ENCODE results near the gene PMM2.

Gene PMM2

DNA sequence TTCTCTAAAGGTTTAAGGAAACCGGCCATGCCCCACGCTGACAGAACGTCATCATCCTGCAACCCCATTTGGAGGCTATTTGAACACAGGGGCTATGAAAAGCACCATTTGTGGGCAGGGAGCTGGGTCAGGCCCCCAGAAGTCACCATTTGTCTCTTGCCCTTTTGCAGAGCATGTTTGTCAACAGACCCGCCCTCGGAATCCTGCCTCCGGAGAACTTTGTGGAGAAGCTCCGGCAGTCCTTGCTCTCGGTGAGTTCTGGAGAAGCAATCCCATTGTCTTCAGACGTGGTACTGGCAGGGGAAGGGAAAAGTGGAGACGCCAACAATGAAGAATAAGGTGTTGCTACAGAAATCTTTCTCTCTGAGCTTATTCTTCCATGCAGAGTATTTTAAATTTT, 33.7 kb upstream of the PMM2 start:
- H3K4me3 ChIP-seq (ENCODE audit: low read length): no peak overlapping the region
- H3K9me3 ChIP-seq (ENCODE audit: control insufficient read depth, low read depth, low read length): no peaks in the 10 kb centered on the region
- no peak overlapping the region for H3K9ac ChIP-seq (ENCODE audit: low read length)
- H3K4me1 ChIP-seq (ENCODE audit: control insufficient read depth, low read depth, low read length): peaks cover 8% of the 10 kb centered on the region
- no peak overlapping the region for H3K27ac ChIP-seq (ENCODE audit: low read length)
- H3K36me3 ChIP-seq (ENCODE audit: control insufficient read depth, low read depth, low read length): no peaks in the 10 kb centered on the region
- H3K27me3 ChIP-seq (ENCODE audit: control insufficient read depth, insufficient read depth, low read length): no peaks in the 10 kb centered on the region

DNA sequence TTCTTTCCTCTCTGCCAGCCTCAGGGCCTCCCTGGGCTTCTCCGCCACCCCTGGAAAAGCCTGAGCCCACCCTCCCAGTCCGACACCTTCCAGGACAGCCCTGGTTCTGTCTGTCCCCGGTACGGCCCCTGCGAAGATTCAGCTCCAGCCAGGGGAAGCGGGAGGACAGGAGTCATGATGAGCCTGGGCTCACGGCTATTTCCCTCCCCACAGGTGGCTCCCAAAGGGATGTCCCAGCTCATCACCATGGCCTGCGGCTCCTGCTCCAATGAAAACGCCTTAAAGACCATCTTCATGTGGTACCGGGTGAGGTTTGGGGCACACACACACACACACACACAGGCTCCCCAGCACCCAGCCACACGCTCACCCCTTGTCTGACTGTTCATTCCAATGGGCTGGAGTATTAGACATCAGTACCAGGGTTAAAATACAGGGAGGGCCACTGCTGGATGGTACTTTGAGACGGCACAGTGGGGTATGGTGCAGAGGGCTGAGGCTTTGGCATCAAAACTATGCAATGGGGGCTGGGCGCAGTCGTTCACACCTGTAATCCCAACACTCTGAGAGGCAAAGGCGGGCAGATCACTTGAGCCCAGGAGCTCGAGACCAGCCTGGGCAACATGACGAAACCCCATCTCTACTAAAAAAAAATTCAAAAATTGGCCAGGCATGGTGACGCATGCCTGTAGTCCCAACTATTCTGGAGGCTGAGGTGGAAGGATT, 33.0 kb upstream of the PMM2 start:
- Histone ChIP-seq H3K27ac (ENCODE audit: low read length) (no peak overlapping the region), H3K36me3 (ENCODE audit: control insufficient read depth, low read depth, low read length) (no peaks in the 10 kb centered on the region), H3K4me1 (ENCODE audit: control insufficient read depth, low read depth, low read length) (peaks cover 8% of the 10 kb centered on the region), H3K4me3 (ENCODE audit: low read length) (no peak overlapping the region), H3K9me3 (ENCODE audit: control insufficient read depth, low read depth, low read length) (no peaks in the 10 kb centered on the region), H3K9ac (ENCODE audit: low read length) (no peak overlapping the region), H3K27me3 (ENCODE audit: control insufficient read depth, insufficient read depth, low read length) (no peaks in the 10 kb centered on the region)

DNA sequence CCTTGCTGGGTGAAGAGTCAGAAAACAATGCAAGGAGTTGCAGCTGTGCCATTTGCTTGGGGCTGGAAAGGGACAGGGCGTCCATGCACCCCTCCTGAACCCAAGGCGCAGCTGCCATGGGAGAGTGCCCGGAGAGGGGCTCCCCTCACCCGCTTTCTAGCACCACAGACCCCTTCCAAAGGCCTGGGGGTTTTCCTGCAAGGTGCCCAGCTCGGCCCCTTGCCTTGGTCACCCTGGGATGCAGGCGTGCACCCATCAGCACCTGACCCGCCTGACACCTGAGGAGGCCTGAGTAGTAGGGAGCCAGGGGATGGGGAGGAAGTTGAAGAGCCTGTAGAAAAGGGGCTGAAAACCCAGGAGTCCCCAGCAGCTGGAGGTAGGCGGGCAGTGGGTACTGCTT, 30.5 kb upstream of the PMM2 start:
- Histone ChIP-seq H3K4me1 (ENCODE audit: control insufficient read depth, low read depth, low read length) (peaks cover 8% of the 10 kb centered on the region), H3K9me3 (ENCODE audit: control insufficient read depth, low read depth, low read length) (no peaks in the 10 kb centered on the region), H3K36me3 (ENCODE audit: control insufficient read depth, low read depth, low read length) (no peaks in the 10 kb centered on the region), H3K9ac (ENCODE audit: low read length) (no peak overlapping the region), H3K27me3 (ENCODE audit: control insufficient read depth, insufficient read depth, low read length) (no peaks in the 10 kb centered on the region), H3K27ac (ENCODE audit: low read length) (no peak overlapping the region), H3K4me3 (ENCODE audit: low read length) (no peak overlapping the region)

DNA sequence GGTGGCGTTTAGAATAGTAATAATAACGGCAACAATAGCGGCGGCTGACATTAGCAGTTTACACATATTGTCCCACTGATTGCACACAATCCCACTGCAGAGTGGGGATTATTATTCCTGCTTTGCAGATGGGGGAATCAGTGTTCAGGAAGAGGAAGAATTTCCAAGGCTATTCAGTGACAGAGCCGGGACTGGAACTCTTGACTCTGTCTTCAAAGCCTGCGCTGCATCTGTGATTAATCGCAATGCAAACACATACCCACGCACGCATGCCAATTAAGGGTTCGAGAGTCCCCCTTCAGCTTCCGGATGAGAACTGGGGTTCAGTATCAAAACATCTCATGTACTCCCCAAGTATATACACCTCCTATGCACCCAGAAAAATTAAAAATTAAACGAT, 29.4 kb upstream of the PMM2 start:
- H3K27me3 ChIP-seq (ENCODE audit: control insufficient read depth, insufficient read depth, low read length): no peaks in the 10 kb centered on the region
- no peak overlapping the region for H3K9ac ChIP-seq (ENCODE audit: low read length)
- H3K4me1 ChIP-seq (ENCODE audit: control insufficient read depth, low read depth, low read length): peaks cover 8% of the 10 kb centered on the region
- H3K27ac ChIP-seq (ENCODE audit: low read length): no peak overlapping the region
- H3K36me3 ChIP-seq (ENCODE audit: control insufficient read depth, low read depth, low read length): no peaks in the 10 kb centered on the region
- H3K9me3 ChIP-seq (ENCODE audit: control insufficient read depth, low read depth, low read length): no peaks in the 10 kb centered on the region
- H3K4me3 ChIP-seq (ENCODE audit: low read length): no peak overlapping the region

DNA sequence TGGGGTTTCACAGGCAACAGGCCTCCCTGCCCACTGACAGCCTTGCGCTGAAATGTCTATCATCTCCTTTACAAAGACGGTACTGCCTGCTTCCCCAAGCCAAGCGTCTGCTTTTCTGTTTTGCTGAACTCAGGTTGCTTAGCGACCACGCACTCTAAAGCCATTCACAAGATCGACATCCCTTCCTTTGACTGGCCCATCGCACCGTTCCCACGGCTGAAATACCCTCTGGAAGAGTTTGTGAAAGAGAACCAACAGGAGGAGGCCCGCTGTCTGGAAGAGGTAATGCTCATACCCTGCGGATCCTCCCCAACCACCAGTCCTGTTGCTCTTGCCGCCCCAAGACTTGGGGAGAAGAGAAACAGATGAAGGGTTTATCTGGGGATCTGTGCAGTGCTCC, 28.9 kb upstream of the PMM2 start:
- Histone ChIP-seq H3K27me3 (ENCODE audit: control insufficient read depth, insufficient read depth, low read length) (no peaks in the 10 kb centered on the region), H3K9me3 (ENCODE audit: control insufficient read depth, low read depth, low read length) (no peaks in the 10 kb centered on the region), H3K36me3 (ENCODE audit: control insufficient read depth, low read depth, low read length) (no peaks in the 10 kb centered on the region), H3K27ac (ENCODE audit: low read length) (no peak overlapping the region), H3K4me1 (ENCODE audit: control insufficient read depth, low read depth, low read length) (peaks cover 7% of the 10 kb centered on the region), H3K9ac (ENCODE audit: low read length) (no peak overlapping the region), H3K4me3 (ENCODE audit: low read length) (no peak overlapping the region)

DNA sequence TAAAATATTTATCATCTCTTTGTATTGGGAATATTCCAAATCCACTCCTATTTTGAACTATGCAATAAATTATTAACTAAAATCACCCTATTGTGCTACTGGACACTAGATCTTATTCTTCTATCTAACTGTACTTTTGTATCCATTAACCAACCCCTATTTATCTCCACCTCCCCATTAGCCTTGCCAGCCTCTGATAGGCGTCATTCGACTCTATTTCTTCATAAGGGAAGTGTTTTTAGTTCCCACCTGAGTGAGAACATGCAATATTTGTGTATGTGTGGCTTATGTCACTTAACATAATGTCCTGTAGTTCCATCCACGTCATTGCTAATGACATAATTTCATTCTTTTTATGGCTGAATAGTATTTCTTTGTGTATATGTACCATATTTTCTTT, 24.1 kb upstream of the PMM2 start:
- no peaks in the 10 kb centered on the region for H3K27me3 ChIP-seq (ENCODE audit: control insufficient read depth, insufficient read depth, low read length)
- H3K4me1 ChIP-seq (ENCODE audit: control insufficient read depth, low read depth, low read length): no peaks in the 10 kb centered on the region
- H3K4me3 ChIP-seq (ENCODE audit: low read length): no peak overlapping the region
- H3K9me3 ChIP-seq (ENCODE audit: control insufficient read depth, low read depth, low read length): no peaks in the 10 kb centered on the region
- no peaks in the 10 kb centered on the region for H3K36me3 ChIP-seq (ENCODE audit: control insufficient read depth, low read depth, low read length)
- no peak overlapping the region for H3K27ac ChIP-seq (ENCODE audit: low read length)
- no peak overlapping the region for H3K9ac ChIP-seq (ENCODE audit: low read length)

DNA sequence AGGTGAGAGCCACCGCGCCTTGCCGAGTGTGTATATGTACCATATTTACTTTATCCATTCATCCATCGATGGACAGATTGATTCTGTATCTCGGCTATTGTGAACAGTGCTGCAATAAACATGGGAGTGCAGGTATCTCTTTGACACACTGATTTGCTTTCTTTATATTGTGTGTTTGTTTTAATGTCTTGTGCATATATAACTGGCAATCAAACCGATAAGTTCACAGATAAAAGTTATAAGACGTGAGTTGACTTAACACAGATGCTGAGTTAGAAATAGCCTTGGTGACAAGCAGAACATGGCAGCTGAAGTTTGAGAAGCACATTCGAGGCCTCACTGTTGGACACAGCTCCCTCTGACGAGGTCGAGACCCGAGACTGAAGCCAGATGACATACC, 23.4 kb upstream of the PMM2 start:
- H3K27ac ChIP-seq (ENCODE audit: low read length): no peak overlapping the region
- no peaks in the 10 kb centered on the region for H3K27me3 ChIP-seq (ENCODE audit: control insufficient read depth, insufficient read depth, low read length)
- no peaks in the 10 kb centered on the region for H3K36me3 ChIP-seq (ENCODE audit: control insufficient read depth, low read depth, low read length)
- H3K4me3 ChIP-seq (ENCODE audit: low read length): no peak overlapping the region
- no peaks in the 10 kb centered on the region for H3K4me1 ChIP-seq (ENCODE audit: control insufficient read depth, low read depth, low read length)
- H3K9ac ChIP-seq (ENCODE audit: low read length): no peak overlapping the region
- H3K9me3 ChIP-seq (ENCODE audit: control insufficient read depth, low read depth, low read length): no peaks in the 10 kb centered on the region

DNA sequence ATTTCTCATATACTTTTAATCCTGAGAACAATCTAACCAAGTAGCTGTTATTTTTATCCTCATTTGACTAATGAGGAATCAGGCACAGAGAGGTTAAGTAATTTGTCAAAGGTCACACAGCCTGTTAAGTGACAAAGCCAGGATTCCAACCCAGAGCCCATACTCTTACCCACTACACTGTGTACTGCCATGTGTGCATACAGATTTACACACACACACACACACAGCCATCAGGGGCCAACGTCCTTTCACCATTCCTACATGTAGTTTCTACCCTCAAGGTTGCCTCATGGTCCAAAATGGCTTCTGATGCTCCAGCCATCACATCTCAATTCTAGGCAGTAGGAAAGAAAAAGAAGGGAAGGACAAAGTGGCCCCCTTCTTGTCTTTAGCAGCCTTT, 22.3 kb upstream of the PMM2 start:
- Histone ChIP-seq H3K36me3 (ENCODE audit: control insufficient read depth, low read depth, low read length) (no peaks in the 10 kb centered on the region), H3K4me3 (ENCODE audit: low read length) (no peak overlapping the region), H3K27me3 (ENCODE audit: control insufficient read depth, insufficient read depth, low read length) (no peaks in the 10 kb centered on the region), H3K9ac (ENCODE audit: low read length) (no peak overlapping the region), H3K9me3 (ENCODE audit: control insufficient read depth, low read depth, low read length) (no peaks in the 10 kb centered on the region), H3K27ac (ENCODE audit: low read length) (no peak overlapping the region), H3K4me1 (ENCODE audit: control insufficient read depth, low read depth, low read length) (no peaks in the 10 kb centered on the region)

DNA sequence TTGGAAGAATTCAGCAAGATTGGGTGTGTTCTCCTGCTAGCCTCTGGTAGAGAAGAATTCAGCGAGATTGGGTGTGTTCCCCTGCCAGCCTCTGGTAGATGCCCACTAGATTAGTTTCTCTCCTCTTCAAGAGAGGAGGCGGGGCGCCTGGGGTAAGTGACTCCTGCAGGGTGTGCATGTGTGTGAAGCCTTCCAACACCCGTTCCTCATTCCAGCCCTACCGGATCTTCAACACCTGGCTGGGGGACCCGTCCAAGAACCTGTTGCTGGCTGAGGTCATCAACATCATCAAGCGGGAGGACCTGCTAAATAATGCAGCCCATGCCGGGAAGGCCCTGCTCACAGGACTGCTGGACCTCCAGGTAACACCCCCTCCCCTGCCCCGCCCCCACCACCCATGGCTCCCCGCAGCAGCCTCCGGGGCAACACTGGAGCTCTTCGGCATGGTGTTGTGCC, 21.5 kb upstream of the PMM2 start:
- Histone ChIP-seq H3K4me3 (ENCODE audit: low read length) (no peak overlapping the region), H3K27me3 (ENCODE audit: control insufficient read depth, insufficient read depth, low read length) (no peaks in the 10 kb centered on the region), H3K9ac (ENCODE audit: low read length) (no peak overlapping the region), H3K27ac (ENCODE audit: low read length) (no peak overlapping the region), H3K4me1 (ENCODE audit: control insufficient read depth, low read depth, low read length) (no peaks in the 10 kb centered on the region), H3K36me3 (ENCODE audit: control insufficient read depth, low read depth, low read length) (no peaks in the 10 kb centered on the region), H3K9me3 (ENCODE audit: control insufficient read depth, low read depth, low read length) (no peaks in the 10 kb centered on the region)

DNA sequence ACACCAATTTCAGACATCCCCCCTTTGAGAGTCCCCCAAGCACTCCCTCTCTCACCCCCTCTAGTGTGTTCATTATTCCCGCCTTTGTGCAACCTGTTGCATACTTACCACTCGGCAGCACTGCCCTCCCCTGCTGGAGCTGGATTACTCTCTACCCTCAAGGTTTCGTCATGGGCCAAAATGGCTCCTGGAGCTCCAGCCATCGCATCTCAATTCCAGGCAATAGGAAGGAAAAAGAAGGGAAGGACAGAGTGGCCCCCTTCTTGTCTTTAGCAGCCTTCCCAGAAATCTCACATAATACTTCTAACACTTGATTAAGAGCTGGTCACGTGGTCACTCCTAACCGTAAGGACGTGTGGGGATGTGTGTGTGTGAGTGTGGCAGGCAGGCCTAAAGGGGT, 20.4 kb upstream of the PMM2 start:
- Histone ChIP-seq H3K27ac (ENCODE audit: low read length) (no peak overlapping the region), H3K4me3 (ENCODE audit: low read length) (no peak overlapping the region), H3K36me3 (ENCODE audit: control insufficient read depth, low read depth, low read length) (no peaks in the 10 kb centered on the region), H3K27me3 (ENCODE audit: control insufficient read depth, insufficient read depth, low read length) (no peaks in the 10 kb centered on the region), H3K4me1 (ENCODE audit: control insufficient read depth, low read depth, low read length) (no peaks in the 10 kb centered on the region), H3K9ac (ENCODE audit: low read length) (no peak overlapping the region), H3K9me3 (ENCODE audit: control insufficient read depth, low read depth, low read length) (no peaks in the 10 kb centered on the region)

DNA sequence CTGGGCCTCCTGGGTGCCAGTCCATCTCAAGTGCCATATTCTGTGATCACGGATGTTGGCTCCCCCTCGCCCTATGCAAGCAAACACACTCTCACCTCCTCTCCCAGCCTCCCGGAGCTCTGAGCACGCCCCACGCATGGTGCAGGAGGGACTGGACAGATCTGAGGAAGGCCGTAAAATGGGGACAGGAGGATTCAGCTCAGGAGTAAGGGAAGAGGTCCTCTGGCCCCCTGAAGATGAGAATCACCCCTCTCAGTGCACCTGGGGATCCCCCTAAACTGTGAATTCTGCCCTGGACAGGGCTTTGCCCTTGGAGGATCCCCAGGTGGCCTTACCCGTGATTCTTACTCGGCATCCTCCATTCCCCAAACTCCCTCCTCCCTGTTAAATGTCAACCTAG, 15.8 kb upstream of the PMM2 start:
- Histone ChIP-seq H3K27me3 (ENCODE audit: control insufficient read depth, insufficient read depth, low read length) (no peaks in the 10 kb centered on the region), H3K27ac (ENCODE audit: low read length) (no peak overlapping the region), H3K9ac (ENCODE audit: low read length) (no peak overlapping the region), H3K9me3 (ENCODE audit: control insufficient read depth, low read depth, low read length) (no peaks in the 10 kb centered on the region), H3K36me3 (ENCODE audit: control insufficient read depth, low read depth, low read length) (no peaks in the 10 kb centered on the region), H3K4me1 (ENCODE audit: control insufficient read depth, low read depth, low read length) (no peaks in the 10 kb centered on the region), H3K4me3 (ENCODE audit: low read length) (no peak overlapping the region)

DNA sequence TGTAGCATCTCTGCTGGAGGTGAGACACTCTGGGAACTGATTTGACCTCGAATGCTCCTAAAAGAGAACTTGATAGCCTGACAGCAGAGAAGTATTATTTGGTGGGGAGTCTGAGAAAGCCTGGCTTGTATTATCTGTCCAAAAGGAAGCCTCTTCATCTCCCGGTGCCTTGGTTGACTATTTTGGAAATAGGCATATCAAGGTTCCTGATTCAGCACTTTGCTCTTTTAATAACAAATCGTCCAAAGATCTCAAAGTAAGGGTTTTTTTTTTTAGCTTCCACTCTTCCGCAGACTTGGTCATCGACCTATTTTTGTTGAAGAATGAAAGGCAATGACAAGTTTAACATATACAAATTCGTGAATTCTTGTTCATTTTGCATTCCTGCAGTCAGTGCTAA, 15.0 kb upstream of the PMM2 start:
- Histone ChIP-seq H3K27ac (ENCODE audit: low read length) (no peak overlapping the region), H3K4me1 (ENCODE audit: control insufficient read depth, low read depth, low read length) (no peaks in the 10 kb centered on the region), H3K27me3 (ENCODE audit: control insufficient read depth, insufficient read depth, low read length) (no peaks in the 10 kb centered on the region), H3K9me3 (ENCODE audit: control insufficient read depth, low read depth, low read length) (no peaks in the 10 kb centered on the region), H3K9ac (ENCODE audit: low read length) (no peak overlapping the region), H3K4me3 (ENCODE audit: low read length) (no peak overlapping the region), H3K36me3 (ENCODE audit: control insufficient read depth, low read depth, low read length) (no peaks in the 10 kb centered on the region)
